ENCODE results near the gene FRMD4B. TPM values are rescaled to one million over a fixed set of nuclear protein-coding genes. Genes with fewer than 3 reads are reported as not detected.

The FRMD4B gene
- total and polyA plus RNA-seq, 2 experiments from 2014 or later = 6.4 to 12.8 TPM

GRCh38 chr3:69197455-69197854 is 188.4 kb downstream of the FRMD4B start (continued):
- no peak for TF ChIP-seq ZNF462 (CRISPR knock-in tag; IDR thresholded peaks at IDR 0.05)
- TF ChIP-seq ETS1 (IDR thresholded peaks at IDR 0.05) = no peak
- TF ChIP-seq EZH2 (IDR thresholded peaks at IDR 0.05; ENCODE audit: low read depth, unreplicated experiment) = no peak

GRCh38 chr3:69196876-69197275 is 189.0 kb downstream of the FRMD4B start:
- Histone ChIP-seq H3K4me1 (ENCODE audit: insufficient read depth) (peaks cover 28% of the 10 kb centered on the region), H3K36me3 (ENCODE audit: insufficient read depth) (no peaks in the 10 kb centered on the region), H4K20me1 (replicated peaks; ENCODE audit: insufficient read depth) (no peaks in the 10 kb centered on the region), H3K27ac (ENCODE audit: low read depth) (peak overlapping the region; percentile 55; the same call in 1 of the 2 replicates), H2AFZ (no peak overlapping the region), H3K79me2 (replicated peaks; ENCODE audit: insufficient read depth) (no peaks in the 10 kb centered on the region), H3K9me2 (ENCODE audit: insufficient read depth) (no peaks in the 10 kb centered on the region), H3K27me3 (ENCODE audit: insufficient read depth) (no peaks in the 10 kb centered on the region), H3K4me2 (no peak overlapping the region), H3F3A (replicated peaks; ENCODE audit: low read depth) (no peaks in the 10 kb centered on the region), H3K4me3 (no peak overlapping the region)
- Mint-ChIP-seq H3K9me3 (no peaks in the 10 kb centered on the region), H3K36me3 (ENCODE audit: low read depth) (no peaks in the 10 kb centered on the region), H3K27me3 (ENCODE audit: insufficient read depth, low read depth, poor library complexity) (no peaks in the 10 kb centered on the region), H3K27ac (no peak overlapping the region), H3K4me1 (peaks cover 17% of the 10 kb centered on the region), H3K4me3 (no peak overlapping the region)
- no peak for DNase-seq (ENCODE audit: low spot score)
- ATAC-seq = no peak
- TF ChIP-seq REST (IDR thresholded peaks at IDR 0.05; ENCODE audit: unreplicated experiment) = no peak
- TF ChIP-seq NANOG (IDR thresholded peaks at IDR 0.05; ENCODE audit: borderline replicate concordance) = no peak
- TF ChIP-seq STAT1 (IDR thresholded peaks at IDR 0.05; ENCODE audit: unreplicated experiment) = no peak
